PC-3 (cell line): ENCODE data around the gene TIMP2.

ENCODE experiments used
- CTCF ChIP-seq: fragments of 300-600 bp; sonication (generic); conservative IDR thresholded peaks from 2 replicates; pipeline ENCODE4 v1.5.1; 2017; ENCODE audit warnings: antibody characterized with exemption, low read depth, mild to moderate bottlenecking, low read length
- EZH2phosphoT487 ChIP-seq: fragments of 300-600 bp; sonication (generic); IDR thresholded peaks from 2 replicates; pipeline ENCODE4 v1.6.1; 2018; ENCODE audit warnings: mild to moderate bottlenecking, antibody characterized with exemption, low read length, borderline replicate concordance

GRCh38 chr17:78951967-78952551 is 26.9 kb upstream of the TIMP2 start:
- TF ChIP-seq CTCF (no peak), EZH2phosphoT487 (no peak)
